ENCODE measurements around the gene SLC19A1. TPM values are rescaled to one million over a fixed set of nuclear protein-coding genes. Genes with fewer than 3 reads are reported as not detected.

Gene SLC19A1
- total RNA-seq, 6 experiments from 2014 or later, result 4.5 to 24.5 (median 15.7) TPM

DNA sequence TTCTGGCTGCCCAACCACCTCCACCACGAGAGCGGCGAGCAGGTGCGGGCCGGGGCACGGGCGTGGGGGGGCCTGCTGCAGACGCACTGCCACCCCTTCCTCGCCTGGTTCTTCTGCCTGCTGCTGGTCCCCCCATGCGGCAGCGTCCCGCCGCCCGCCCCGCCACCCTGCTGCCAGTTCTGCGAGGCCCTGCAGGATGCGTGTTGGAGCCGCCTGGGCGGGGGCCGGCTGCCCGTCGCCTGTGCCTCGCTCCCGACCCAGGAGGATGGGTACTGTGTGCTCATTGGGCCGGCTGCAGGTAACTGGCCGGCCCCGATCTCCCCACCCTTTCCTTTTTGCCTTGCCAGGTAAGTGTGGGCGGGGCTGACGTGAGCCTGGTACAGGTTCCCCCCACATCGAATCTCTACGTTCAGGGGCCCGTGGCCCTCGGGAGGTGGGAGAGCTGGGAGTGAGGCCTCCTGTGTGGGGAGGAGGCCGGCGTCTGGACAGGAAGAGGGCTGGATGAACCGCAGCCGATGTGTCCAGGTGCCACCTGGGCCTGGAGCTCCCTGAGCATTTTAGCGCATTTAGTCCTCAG is 85.6 kb downstream of the SLC19A1 start:
- WGBS (ENCODE audit: insufficient coverage, low coverage, low lambda C conversion rate, missing lambda C conversion rate), result 28% methylated on average over 10 of the region's 38 CpGs
- Histone ChIP-seq H3K9me3 (no peaks in the 10 kb centered on the region), H3K4me3 (peak overlapping the region; percentile 69 to 91 (median 79)), H3K36me3 (peaks cover 0 to 11% (median 0%) of the 10 kb centered on the region in 4 donors), H3K27me3 (no peaks in the 10 kb centered on the region), H3K4me1 (peaks cover 0 to 50% (median 22%) of the 10 kb centered on the region in 4 donors), H3K27ac (peak overlapping the region in 2 of 3 donors; percentile 78)
- TF ChIP-seq, protein P1, sequence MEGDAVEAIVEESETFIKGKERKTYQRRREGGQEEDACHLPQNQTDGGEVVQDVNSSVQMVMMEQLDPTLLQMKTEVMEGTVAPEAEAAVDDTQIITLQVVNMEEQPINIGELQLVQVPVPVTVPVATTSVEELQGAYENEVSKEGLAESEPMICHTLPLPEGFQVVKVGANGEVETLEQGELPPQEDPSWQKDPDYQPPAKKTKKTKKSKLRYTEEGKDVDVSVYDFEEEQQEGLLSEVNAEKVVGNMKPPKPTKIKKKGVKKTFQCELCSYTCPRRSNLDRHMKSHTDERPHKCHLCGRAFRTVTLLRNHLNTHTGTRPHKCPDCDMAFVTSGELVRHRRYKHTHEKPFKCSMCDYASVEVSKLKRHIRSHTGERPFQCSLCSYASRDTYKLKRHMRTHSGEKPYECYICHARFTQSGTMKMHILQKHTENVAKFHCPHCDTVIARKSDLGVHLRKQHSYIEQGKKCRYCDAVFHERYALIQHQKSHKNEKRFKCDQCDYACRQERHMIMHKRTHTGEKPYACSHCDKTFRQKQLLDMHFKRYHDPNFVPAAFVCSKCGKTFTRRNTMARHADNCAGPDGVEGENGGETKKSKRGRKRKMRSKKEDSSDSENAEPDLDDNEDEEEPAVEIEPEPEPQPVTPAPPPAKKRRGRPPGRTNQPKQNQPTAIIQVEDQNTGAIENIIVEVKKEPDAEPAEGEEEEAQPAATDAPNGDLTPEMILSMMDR (IDR thresholded peaks at IDR 0.05), result no peak
- TF ChIP-seq POLR2A (IDR thresholded peaks at IDR 0.05), result no peak
- peak in 1 of 4 donors; percentile 3 for ATAC-seq
- peak in 1 of 3 donors; percentile 65 for DNase-seq
- intact Hi-C loops (cut with DNase I), result no loop called here

DNA sequence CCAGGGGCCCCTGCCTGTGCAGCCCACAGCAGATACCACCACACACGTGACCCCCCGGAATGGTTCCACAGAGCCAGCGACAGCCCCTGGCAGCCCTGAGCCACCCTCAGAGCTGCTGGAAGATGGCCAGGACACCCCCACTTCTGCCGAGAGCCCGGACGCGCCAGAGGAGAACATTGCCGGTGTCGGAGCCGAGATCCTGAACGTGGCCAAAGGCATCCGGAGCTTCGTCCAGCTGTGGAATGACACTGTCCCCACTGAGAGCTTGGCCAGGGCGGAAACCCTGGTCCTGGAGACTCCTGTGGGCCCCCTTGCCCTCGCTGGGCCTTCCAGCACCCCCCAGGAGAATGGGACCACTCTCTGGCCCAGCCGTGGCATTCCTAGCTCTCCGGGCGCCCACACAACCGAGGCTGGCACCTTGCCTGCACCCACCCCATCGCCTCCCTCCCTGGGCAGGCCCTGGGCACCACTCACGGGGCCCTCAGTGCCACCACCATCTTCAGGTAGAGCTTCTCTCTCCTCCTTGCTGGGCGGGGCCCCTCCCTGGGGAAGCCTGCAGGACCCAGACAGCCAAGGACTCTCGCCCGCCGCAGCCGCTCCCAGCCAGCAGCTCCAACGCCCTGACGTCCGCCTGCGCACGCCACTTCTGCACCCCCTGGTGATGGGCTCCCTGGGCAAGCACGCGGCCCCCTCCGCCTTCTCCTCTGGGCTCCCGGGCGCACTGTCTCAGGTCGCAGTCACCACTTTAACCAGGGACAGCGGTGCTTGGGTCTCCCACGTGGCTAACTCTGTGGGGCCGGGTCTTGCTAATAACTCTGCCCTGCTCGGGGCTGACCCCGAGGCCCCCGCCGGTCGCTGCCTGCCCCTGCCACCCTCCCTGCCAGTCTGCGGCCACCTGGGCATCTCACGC is 86.3 kb downstream of the SLC19A1 start:
- Histone ChIP-seq H3K27me3 (no peaks in the 10 kb centered on the region), H3K9me3 (no peaks in the 10 kb centered on the region), H3K27ac (peak overlapping the region; percentile 16 to 78 (median 78)), H3K36me3 (peaks cover 0 to 4% (median 0%) of the 10 kb centered on the region in 4 donors), H3K4me3 (peak overlapping the region; percentile 69 to 91 (median 79)), H3K4me1 (peaks cover 0 to 46% (median 18%) of the 10 kb centered on the region in 4 donors)
- ATAC-seq, result peak in 1 of 4 donors; percentile 1
- WGBS (ENCODE audit: insufficient coverage, low coverage, low lambda C conversion rate, missing lambda C conversion rate), result 0% methylated on average over 2 of the region's 47 CpGs
- TF ChIP-seq, protein P1 (IDR thresholded peaks at IDR 0.05), result no peak
- peak; percentile 6 for TF ChIP-seq POLR2A (IDR thresholded peaks at IDR 0.05)
- DNase-seq, result peak; percentile 38 to 63 (median 58)
- intact Hi-C loops (cut with DNase I), result no loop called here

DNA sequence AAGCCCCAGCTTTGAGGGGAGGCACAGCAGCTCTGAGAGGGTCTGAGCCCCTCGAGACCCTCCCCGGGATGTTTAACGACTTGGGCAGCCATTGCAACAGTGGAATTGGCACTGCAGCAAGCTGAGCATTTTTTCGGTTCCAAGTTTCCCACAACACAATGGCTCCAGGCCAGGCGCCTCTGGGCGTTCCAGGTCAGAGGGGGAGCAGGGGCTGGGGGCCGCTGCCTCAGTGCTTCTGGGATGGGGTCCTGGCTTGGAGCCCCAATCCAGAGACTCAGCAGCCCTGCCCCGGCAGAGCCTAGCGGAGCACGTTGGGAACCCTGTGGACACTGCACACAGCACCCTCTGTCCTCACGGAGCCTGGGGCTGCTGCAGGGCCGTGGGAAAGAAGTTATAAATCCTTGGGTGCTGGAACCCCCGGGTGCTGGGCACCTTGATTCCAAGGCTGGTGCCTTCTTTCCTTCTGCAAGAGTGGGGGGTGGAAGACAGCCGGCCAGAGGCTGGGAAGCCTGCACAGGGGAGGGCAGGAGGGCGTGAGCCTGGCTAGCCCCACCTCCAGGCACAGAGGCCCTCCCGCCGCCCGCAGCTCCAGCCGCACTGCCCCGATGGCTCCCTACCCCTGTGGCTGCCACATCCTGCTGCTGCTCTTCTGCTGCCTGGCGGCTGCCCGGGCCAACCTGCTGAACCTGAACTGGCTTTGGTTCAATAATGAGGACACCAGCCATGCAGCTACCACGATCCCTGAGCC is 87.1 kb downstream of the SLC19A1 start:
- H3K27me3 ChIP-seq, result no peaks in the 10 kb centered on the region
- H3K27ac ChIP-seq, result peak overlapping the region; percentile 39 to 78 (median 78)
- DNase-seq (peak; percentile 90 to 95 (median 95)), ATAC-seq (peak; percentile 75 to 87 (median 80))
- H3K4me1 ChIP-seq, result peaks cover 0 to 42% (median 16%) of the 10 kb centered on the region in 4 donors
- H3K36me3 ChIP-seq, result peaks cover 0 to 4% (median 0%) of the 10 kb centered on the region in 4 donors
- 27% methylated on average over 5 of the region's 23 CpGs for WGBS (ENCODE audit: insufficient coverage, low coverage, low lambda C conversion rate, missing lambda C conversion rate)
- H3K9me3 ChIP-seq, result no peaks in the 10 kb centered on the region
- TF ChIP-seq POLR2A (IDR thresholded peaks at IDR 0.05), result peak; percentile 80
- TF ChIP-seq, protein P1 (IDR thresholded peaks at IDR 0.05), result no peak
- intact Hi-C loops (cut with DNase I), result no loop called here
- H3K4me3 ChIP-seq, result peak overlapping the region; percentile 69 to 91 (median 79)

Data from right lobe of liver (tissue), 6 donors.